ENCODE measurements around the gene LRP1B.

The LRP1B gene

DNA sequence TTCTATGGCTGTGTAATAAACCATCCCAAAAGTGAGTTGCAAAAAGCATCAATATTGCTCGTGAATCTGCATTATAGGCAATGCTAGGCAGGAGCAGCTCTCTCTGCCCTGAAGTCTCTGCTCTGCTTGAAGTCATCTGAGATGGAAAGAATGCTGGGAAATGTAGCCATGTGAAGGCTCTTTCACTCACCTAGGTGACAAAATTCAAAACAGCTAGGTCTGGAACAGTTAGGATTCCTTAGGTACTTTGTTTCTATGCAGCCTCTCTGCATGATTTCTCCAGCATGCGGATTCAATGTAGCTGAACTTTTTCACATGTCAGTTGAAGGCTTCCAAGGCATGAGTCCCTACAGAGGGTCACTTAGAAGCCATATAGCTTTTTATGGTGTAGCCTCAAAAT, 1383.7 kb downstream of the LRP1B start:
- TF ChIP-seq CTCF (conservative IDR thresholded peaks at IDR 0.05), result no peak
- no peak overlapping the region for H3K27ac ChIP-seq

DNA sequence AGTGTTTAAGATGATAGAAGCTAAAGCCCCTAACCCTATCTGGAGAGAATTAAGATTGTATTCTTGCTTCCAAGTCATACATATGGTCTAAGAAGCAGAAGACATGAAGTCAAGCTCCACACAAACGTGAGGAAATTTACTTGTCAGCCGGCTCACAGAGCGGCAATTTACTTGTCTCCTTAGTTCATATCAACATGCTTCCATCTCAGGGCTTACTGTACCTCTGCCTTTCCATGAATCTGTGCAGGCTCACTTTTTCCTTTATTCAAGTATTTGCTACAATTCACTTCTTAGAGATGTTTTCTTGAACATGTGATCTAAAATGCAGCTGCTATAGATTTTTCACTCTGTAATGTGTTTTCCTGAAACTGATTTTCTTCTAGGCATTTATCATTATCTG, 1386.4 kb downstream of the LRP1B start:
- H3K27ac ChIP-seq, result no peak overlapping the region
- no peak for TF ChIP-seq CTCF (conservative IDR thresholded peaks at IDR 0.05)

GRCh38 chr2:140737006-140737405, 1393.8 kb downstream of the LRP1B start:
- H3K27ac ChIP-seq, result no peak overlapping the region
- no peak for TF ChIP-seq CTCF (conservative IDR thresholded peaks at IDR 0.05)

GRCh38 chr2:140734992-140735391, 1395.8 kb downstream of the LRP1B start:
- H3K27ac ChIP-seq, result no peak overlapping the region
- no peak for TF ChIP-seq CTCF (conservative IDR thresholded peaks at IDR 0.05)

DNA sequence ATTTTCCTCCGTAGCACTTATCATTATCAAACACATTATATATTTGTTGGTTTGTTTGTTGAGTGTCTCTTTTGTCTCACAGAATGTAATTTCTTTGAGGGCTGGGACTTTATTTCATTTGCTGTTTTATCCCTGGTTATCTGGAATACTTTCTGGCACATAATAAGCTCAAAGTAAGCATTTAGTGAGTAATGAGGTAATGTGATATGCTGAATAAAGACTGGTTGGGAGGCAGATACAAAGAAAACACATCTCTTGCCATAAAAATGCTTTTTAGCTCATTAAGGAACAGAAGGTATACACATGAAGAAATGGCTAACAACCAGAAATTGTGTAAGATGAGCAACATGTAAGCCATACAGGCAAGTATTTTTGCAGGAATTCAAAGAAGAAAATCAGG, 1411.8 kb downstream of the LRP1B start:
- H3K27ac ChIP-seq, result no peak overlapping the region
- no peak for TF ChIP-seq CTCF (conservative IDR thresholded peaks at IDR 0.05)

- TF ChIP-seq CTCF (conservative IDR thresholded peaks at IDR 0.05), result no peak
- no peak overlapping the region for H3K27ac ChIP-seq
Observed at GRCh38 chr2:140717481-140717880, 1413.3 kb downstream of the LRP1B start.

DNA sequence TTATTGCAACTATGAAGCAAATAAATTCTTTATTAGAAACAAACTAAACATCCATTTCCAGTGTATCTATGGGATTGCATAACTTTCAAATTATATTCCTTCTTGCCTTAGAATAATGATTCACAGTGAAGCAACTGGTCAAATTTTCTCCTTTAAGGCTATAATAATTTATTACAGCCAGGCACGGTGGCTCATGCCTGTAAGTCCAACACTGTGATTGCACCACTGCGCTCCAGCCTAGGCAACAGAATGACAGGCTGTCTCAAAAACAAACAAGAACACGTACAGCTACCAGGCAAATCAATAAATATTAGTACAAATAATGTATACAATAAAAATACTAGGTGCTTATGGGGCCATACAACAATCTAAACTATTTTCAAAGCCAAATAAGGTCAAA, 1416.2 kb downstream of the LRP1B start:
- no peak for TF ChIP-seq CTCF (conservative IDR thresholded peaks at IDR 0.05)

GRCh38 chr2:140711867-140712266, 1418.9 kb downstream of the LRP1B start:
- H3K27ac ChIP-seq, result no peak overlapping the region
- TF ChIP-seq CTCF (conservative IDR thresholded peaks at IDR 0.05), result no peak

More for the DNA sequence above, 1416.2 kb downstream of the LRP1B start:
- no peak overlapping the region for H3K27ac ChIP-seq
